ENCODE data around the gene KIF21A.

KIF21A gene

DNA sequence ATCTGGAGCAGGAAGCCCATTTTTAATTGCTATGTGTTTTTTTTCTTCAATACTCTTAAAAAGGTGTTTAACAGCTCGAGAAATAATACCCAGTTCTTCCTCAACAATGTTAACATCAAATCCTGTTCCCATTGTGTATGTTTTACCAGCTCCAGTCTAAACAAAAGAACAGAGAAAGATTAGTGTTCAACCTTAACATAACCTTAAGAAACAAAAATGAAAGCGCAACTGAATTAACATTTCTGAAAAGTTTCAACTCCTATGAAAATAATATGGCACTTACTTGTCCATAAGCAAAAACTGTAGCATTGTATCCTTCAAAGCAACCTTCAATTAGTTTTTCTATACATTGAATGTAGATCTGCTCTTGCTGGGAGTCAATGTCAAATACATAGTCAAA lies 73.2 kb downstream of the KIF21A start:
- TF ChIP-seq, protein P1, sequence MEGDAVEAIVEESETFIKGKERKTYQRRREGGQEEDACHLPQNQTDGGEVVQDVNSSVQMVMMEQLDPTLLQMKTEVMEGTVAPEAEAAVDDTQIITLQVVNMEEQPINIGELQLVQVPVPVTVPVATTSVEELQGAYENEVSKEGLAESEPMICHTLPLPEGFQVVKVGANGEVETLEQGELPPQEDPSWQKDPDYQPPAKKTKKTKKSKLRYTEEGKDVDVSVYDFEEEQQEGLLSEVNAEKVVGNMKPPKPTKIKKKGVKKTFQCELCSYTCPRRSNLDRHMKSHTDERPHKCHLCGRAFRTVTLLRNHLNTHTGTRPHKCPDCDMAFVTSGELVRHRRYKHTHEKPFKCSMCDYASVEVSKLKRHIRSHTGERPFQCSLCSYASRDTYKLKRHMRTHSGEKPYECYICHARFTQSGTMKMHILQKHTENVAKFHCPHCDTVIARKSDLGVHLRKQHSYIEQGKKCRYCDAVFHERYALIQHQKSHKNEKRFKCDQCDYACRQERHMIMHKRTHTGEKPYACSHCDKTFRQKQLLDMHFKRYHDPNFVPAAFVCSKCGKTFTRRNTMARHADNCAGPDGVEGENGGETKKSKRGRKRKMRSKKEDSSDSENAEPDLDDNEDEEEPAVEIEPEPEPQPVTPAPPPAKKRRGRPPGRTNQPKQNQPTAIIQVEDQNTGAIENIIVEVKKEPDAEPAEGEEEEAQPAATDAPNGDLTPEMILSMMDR (IDR thresholded peaks at IDR 0.05): no peak
- TF ChIP-seq ZFX (IDR thresholded peaks at IDR 0.05; ENCODE audit: borderline replicate concordance): no peak
- no peak overlapping the region for H3K27ac ChIP-seq

DNA sequence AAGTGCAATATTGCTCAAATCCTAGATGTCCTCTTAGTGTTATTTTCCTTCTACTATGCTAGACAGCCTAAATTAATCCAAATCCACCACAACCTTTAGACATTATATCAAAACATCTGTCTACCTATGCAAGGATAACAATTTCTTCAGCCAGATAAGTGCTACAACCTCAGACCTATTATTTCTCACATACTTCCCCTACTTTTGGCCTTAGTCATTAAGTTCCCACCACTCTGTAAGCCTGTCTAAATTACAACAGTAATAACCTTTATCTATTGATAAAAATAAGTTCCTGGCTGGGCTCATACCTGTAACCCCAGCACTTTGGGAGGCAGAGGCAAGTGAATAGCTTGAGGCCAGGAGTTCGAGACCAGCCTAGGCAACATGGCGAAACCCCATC lies 74.0 kb downstream of the KIF21A start:
- TF ChIP-seq ZFX (IDR thresholded peaks at IDR 0.05; ENCODE audit: borderline replicate concordance): no peak
- TF ChIP-seq, protein P1 (IDR thresholded peaks at IDR 0.05): no peak
- H3K27ac ChIP-seq: 0 out of 2 replicates have a peak overlapping the region, but pooled peaks have one; percentile 7

DNA sequence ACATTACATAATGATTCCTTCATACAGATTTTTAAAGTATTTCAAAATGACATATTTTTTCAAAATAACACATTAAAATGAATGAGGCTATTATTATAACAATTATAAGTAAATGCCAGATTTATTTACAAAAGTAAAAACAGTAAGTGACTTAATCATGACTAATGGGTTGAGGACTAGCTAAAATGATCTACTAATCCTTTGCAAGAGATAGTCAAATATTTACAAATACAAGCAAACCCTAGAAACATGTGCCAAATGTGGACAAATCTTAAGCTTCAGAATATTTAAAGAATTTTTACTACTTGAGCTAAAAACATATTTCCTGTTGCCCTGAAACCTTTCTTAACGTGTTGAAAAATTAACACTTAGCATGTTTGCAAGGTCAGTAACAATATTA lies 74.8 kb downstream of the KIF21A start:
- 0 out of 2 replicates have a peak overlapping the region, but pooled peaks have one; percentile 7 for H3K27ac ChIP-seq
- TF ChIP-seq ZFX (IDR thresholded peaks at IDR 0.05; ENCODE audit: borderline replicate concordance): no peak
- TF ChIP-seq, protein P1 (IDR thresholded peaks at IDR 0.05): no peak

DNA sequence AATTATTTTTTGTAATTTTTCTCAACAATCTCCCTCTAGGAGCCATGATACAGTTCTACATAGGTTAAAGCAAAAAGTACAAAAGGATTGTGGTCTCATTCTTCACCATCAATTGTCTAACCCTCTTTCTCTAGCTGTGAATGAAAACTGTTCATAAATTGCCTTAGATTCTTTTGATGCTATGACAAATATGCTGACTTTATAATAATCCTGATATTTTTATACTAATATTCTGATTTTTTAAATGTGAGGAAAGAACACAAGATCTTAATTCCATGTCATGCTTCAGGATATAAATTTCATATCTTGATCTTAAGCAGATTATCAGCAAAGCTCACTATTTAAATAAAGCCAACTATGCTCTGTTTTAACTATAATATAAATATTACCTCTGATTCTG lies 75.4 kb downstream of the KIF21A start:
- 0 out of 2 replicates have a peak overlapping the region, but pooled peaks have one; percentile 7 for H3K27ac ChIP-seq
- TF ChIP-seq, protein P1 (IDR thresholded peaks at IDR 0.05): no peak
- TF ChIP-seq ZFX (IDR thresholded peaks at IDR 0.05; ENCODE audit: borderline replicate concordance): no peak

DNA sequence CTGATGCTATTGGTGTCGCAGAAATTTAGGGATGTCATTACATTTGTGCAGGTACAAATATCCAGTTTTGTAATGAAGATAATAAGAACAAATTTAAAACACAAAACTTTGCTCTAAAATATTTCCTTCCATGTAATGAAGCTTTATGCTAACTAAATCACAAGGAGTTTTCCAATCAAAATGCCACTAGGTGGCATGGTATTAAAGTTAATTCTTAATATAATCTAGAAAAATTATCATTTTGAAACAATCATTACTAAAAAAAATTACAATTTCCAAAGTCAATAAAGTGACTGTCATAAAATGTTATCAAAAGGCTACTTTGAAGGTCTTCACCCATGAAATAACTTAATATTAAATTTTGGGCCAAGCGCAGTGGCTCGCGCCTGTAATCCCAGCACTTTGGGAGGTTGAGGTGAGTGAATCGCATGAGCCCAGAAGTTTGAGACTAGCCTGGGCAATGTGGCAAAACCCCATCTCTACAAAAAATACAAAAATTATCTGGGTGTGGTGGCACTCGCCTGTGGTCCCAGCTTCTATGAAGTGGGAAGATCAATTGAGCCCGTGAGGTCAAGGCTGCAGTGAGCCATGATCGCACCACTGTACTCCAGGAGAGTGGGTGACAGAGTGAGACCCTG lies 77.4 kb downstream of the KIF21A start:
- no peak overlapping the region for H3K27ac ChIP-seq
- TF ChIP-seq ZFX (IDR thresholded peaks at IDR 0.05; ENCODE audit: borderline replicate concordance): no peak
- TF ChIP-seq, protein P1 (IDR thresholded peaks at IDR 0.05): peak; percentile 27

DNA sequence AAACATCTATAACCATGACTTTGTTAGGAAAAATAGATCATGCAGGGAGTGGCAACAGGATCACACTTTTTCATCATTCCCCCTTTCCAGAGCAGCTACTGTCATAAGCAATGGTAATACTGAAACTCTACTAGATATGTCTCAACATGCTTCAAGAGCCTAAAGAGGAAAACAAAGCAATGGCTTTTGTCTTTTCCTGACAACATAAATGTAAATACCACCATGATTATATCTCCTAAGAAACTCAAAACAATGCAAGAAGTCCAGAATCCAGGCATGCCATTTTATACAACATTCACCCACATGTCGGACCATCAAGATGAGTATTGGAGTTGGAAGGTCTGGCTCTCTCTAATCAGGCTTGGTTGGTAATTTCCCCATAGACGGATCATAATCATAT lies 78.7 kb downstream of the KIF21A start:
- TF ChIP-seq, protein P1 (IDR thresholded peaks at IDR 0.05): no peak
- TF ChIP-seq ZFX (IDR thresholded peaks at IDR 0.05; ENCODE audit: borderline replicate concordance): no peak
- H3K27ac ChIP-seq: no peak overlapping the region

DNA sequence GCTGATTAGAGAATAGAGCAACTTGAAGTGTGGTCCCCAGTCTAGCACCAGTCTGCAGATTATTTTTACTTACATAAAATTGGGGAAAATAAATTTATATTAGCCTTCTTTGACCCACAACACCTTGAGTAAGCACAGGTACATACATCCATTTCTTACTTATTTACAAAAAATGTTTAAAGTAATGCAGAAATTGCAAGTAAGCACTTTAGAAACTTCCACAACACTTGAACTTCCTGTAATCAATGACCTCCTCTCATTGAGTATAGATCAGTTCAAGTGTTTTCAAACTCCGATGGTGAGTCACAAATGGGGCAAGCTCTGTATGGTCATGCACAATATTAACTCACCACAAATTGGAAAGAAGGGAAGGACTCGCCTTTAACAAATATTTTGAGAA lies 83.3 kb downstream of the KIF21A start:
- H3K27ac ChIP-seq: no peak overlapping the region
- TF ChIP-seq, protein P1 (IDR thresholded peaks at IDR 0.05): no peak
- no peak for TF ChIP-seq ZFX (IDR thresholded peaks at IDR 0.05; ENCODE audit: borderline replicate concordance)

All from 22Rv1 (cell line).